H9 (cell line): ENCODE measurements around the gene HM13. TPM values are rescaled to one million over a fixed set of nuclear protein-coding genes. Genes with fewer than 3 reads are reported as not detected.

ENCODE experiments used
- DNase-seq: peaks from one replicate; pipeline ENCODE4 v3.0.0-alpha.2; 2017
- H2AFZ ChIP-seq: one replicate; pipeline ENCODE4 v1.6.1; 2013; ENCODE audit warnings: mild to moderate bottlenecking, low read length, control low read depth, moderate library complexity
- H2AK5ac ChIP-seq: 2 replicates; pipeline ENCODE4 v1.6.1; 2013; ENCODE audit warnings: low read length, control low read depth, mixed read lengths; ENCODE audit not compliant: insufficient read length
- H2BK120ac ChIP-seq: one replicate; pipeline ENCODE4 v1.6.1; 2013; ENCODE audit warnings: low read depth, mild to moderate bottlenecking, low read length, control low read depth, inconsistent platforms; ENCODE audit not compliant: poor library complexity, severe bottlenecking
- H2BK12ac ChIP-seq: 2 replicates; pipeline ENCODE4 v1.6.1; 2013; ENCODE audit warnings: low read length, control low read depth, mixed read lengths, low read depth; ENCODE audit not compliant: insufficient read length
- H2BK15ac ChIP-seq: 2 replicates; pipeline ENCODE4 v1.6.1; 2013; ENCODE audit warnings: low read depth, low read length, control low read depth
- H2BK20ac ChIP-seq: one replicate; pipeline ENCODE4 v1.6.1; 2013; ENCODE audit warnings: low read depth, mild to moderate bottlenecking, low read length, control low read depth, inconsistent platforms; ENCODE audit not compliant: poor library complexity, severe bottlenecking
- H2BK5ac ChIP-seq: 2 replicates; pipeline ENCODE4 v1.6.1; 2013; ENCODE audit warnings: low read length, control low read depth, mixed read lengths; ENCODE audit not compliant: insufficient read length
- H3K14ac ChIP-seq: 2 replicates; pipeline ENCODE4 v1.6.1; 2013; ENCODE audit warnings: low read length, control low read depth; ENCODE audit not compliant: insufficient read depth
- H3K18ac ChIP-seq: 2 replicates; pipeline ENCODE4 v1.6.1; 2013; ENCODE audit warnings: low read depth, mild to moderate bottlenecking, mixed read lengths, low read length, control low read depth; ENCODE audit not compliant: insufficient read length
- H3K23ac ChIP-seq: 2 replicates; pipeline ENCODE4 v1.6.1; 2013; ENCODE audit warnings: low read length, control low read depth, mixed read lengths, low read depth; ENCODE audit not compliant: insufficient read length
- H3K23me2 ChIP-seq: 2 replicates; pipeline ENCODE4 v1.6.1; 2013; ENCODE audit warnings: low read depth, mild to moderate bottlenecking, mixed read lengths, low read length, control low read depth; ENCODE audit not compliant: insufficient read length, poor library complexity, severe bottlenecking
- H3K27ac ChIP-seq: 2 replicates; pipeline ENCODE4 v1.5.1; 2013; ENCODE audit warnings: low read length, control low read depth, mixed read lengths, low read depth; ENCODE audit not compliant: insufficient read length
- H3K27me3 ChIP-seq: 2 replicates; pipeline ENCODE4 v1.6.1; 2013; ENCODE audit warnings: low read length, control low read depth, inconsistent platforms; ENCODE audit not compliant: insufficient read depth
- H3K4ac ChIP-seq: 2 replicates; pipeline ENCODE4 v1.6.1; 2013; ENCODE audit warnings: low read depth, mild to moderate bottlenecking, control low read depth, inconsistent platforms, low read length, moderate library complexity
- H3K4me1 ChIP-seq: 2 replicates; pipeline ENCODE4 v1.6.1; 2013; ENCODE audit warnings: low read length, control low read depth, inconsistent platforms; ENCODE audit not compliant: insufficient read depth
- H3K4me2 ChIP-seq: 2 replicates; pipeline ENCODE4 v1.6.1; 2013; ENCODE audit warnings: low read length, control low read depth, mixed read lengths; ENCODE audit not compliant: insufficient read length, insufficient read depth
- H3K56ac ChIP-seq: 2 replicates; pipeline ENCODE4 v1.6.1; 2013; ENCODE audit warnings: low read depth, mild to moderate bottlenecking, mixed read lengths, low read length, control low read depth; ENCODE audit not compliant: insufficient read length
- H3K79me1 ChIP-seq: 2 replicates; pipeline ENCODE4 v1.6.1; 2013; ENCODE audit warnings: low read depth, mild to moderate bottlenecking, moderate library complexity, low read length, control low read depth, inconsistent platforms; ENCODE audit not compliant: insufficient read depth, poor library complexity, severe bottlenecking
- H3K79me2 ChIP-seq: 2 replicates; pipeline ENCODE4 v1.6.1; 2013; ENCODE audit warnings: low read length, control low read depth, inconsistent platforms; ENCODE audit not compliant: insufficient read depth
- H3K9ac ChIP-seq: 2 replicates; pipeline ENCODE4 v1.6.1; 2013; ENCODE audit warnings: low read length, control low read depth, mixed read lengths; ENCODE audit not compliant: insufficient read length; ENCODE audit errors: extremely low read depth
- H3K9me3 ChIP-seq: one replicate; pipeline ENCODE4 v1.6.1; 2013; ENCODE audit warnings: low read depth, low read length, inconsistent platforms; ENCODE audit not compliant: control insufficient read depth
- H3T11ph ChIP-seq: one replicate; pipeline ENCODE4 v1.6.1; 2013; ENCODE audit warnings: mild to moderate bottlenecking, low read length, control low read depth, inconsistent platforms
- H4K20me1 ChIP-seq: one replicate; pipeline ENCODE4 v1.6.1; 2013; ENCODE audit not compliant: control insufficient read depth, insufficient read length, insufficient read depth
- H4K5ac ChIP-seq: 2 replicates; pipeline ENCODE4 v1.6.1; 2013; ENCODE audit warnings: low read depth, mild to moderate bottlenecking, mixed read lengths, low read length, control low read depth; ENCODE audit not compliant: insufficient read length
- H4K8ac ChIP-seq: replicated peaks from 2 replicates; pipeline ENCODE4 v1.6.1; 2013; ENCODE audit warnings: low read length, control low read depth, mixed read lengths, low read depth; ENCODE audit not compliant: insufficient read length
- H4K91ac ChIP-seq: 2 replicates; pipeline ENCODE4 v1.6.1; 2013; ENCODE audit warnings: low read depth, mild to moderate bottlenecking, moderate library complexity, mixed read lengths, low read length, control low read depth; ENCODE audit not compliant: insufficient read length
- H3K27ac Mint-ChIP-seq, 3 experiments: 2 replicates in 2 of 3; 3 replicates in 1 of 3; pipeline ENCODE4 v1.8.0; 2020 to 2021; ENCODE audit warnings: mixed read lengths in 3 of 3, mild to moderate bottlenecking in 1 of 3, moderate library complexity in 1 of 3
- H3K27me3 Mint-ChIP-seq: 2 replicates; pipeline ENCODE4 v1.8.0; 2021; ENCODE audit warnings: low read depth, mild to moderate bottlenecking, moderate library complexity, mixed read lengths
- H3K36me3 Mint-ChIP-seq, 3 experiments: 2 replicates in 2 of 3; 3 replicates in 1 of 3; pipeline ENCODE4 v1.8.0; 2020 to 2021; ENCODE audit warnings: low read depth in 3 of 3, mixed read lengths in 3 of 3; ENCODE audit not compliant: insufficient read depth in 1 of 3
- H3K4me1 Mint-ChIP-seq, 2 experiments: 2 replicates each; pipeline ENCODE4 v1.8.0; 2020; ENCODE audit warnings: mixed read lengths in 2 of 2
- H3K4me3 Mint-ChIP-seq, 2 experiments: 2 replicates in 1 of 2; 3 replicates in 1 of 2; pipeline ENCODE4 v1.8.0; 2020 to 2021; ENCODE audit warnings: mild to moderate bottlenecking in 2 of 2, mixed read lengths in 2 of 2, moderate library complexity in 1 of 2
- H3K9me3 Mint-ChIP-seq, 2 experiments: 2 replicates in 1 of 2; 3 replicates in 1 of 2; pipeline ENCODE4 v1.8.0; 2020; ENCODE audit warnings: mild to moderate bottlenecking in 2 of 2, mixed read lengths in 2 of 2, moderate library complexity in 1 of 2
- WGBS: extraction: QIAGEN DNeasy Blood & Tissue Kit; methylation state at CpG from one replicate; pipeline ENCODE4 v1.1.7; 2013; ENCODE audit warnings: missing lambda C conversion rate, low lambda C conversion rate, mixed read lengths; ENCODE audit not compliant: insufficient read length; ENCODE audit errors: extremely low coverage; 5-methylcytosine and 5-hydroxymethylcytosine counted together
- total RNA-seq: library from RNA; stranded (reverse); gene quantifications from 2 replicates; pipeline ENCODE4 v1.2.1, GENCODE V29; 2021
- TF ChIP-seq, protein P1 (sequence below): fragments of 200-600 bp; sonication (generic); conservative IDR thresholded peaks from 3 replicates; pipeline ENCODE4 v1.8.0; 2021; ENCODE audit warnings: antibody characterized with exemption, mild to moderate bottlenecking

HM13 gene
- total RNA-seq, 1 experiment from 2014 or later: 169 TPM

DNA sequence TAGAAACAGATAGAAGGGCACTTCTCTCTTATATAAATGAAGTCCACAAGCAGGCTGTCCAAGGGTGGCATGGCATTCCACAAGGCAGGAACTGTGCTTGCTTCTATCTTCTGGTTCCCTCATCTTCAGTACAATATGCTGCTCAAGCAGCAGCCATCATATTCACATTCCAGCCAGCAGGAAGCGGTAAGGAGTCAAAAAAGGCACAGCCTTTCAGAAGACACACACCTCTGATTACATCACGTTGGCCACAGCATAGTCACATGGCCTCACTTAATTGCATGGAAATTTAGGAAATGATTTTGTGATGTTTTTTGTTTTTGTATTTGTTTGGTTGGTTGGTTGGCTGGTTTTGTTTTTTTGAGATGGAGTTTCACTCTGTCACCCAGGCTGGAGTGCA lies 20.1 kb upstream of the HM13 start:
- Histone ChIP-seq H4K8ac (no peak overlapping the region), H3K23ac (no peak overlapping the region), H3K27ac (no peak overlapping the region), H3K14ac (no peak overlapping the region), H2BK120ac (no peak overlapping the region), H3K4ac (no peak overlapping the region), H3K79me2 (no peaks in the 10 kb centered on the region), H3T11ph (no peak overlapping the region), H2BK5ac (no peak overlapping the region), H4K91ac (no peak overlapping the region), H3K4me2 (no peak overlapping the region), H2AK5ac (no peak overlapping the region), H4K20me1 (no peaks in the 10 kb centered on the region), H4K5ac (no peak overlapping the region), H3K18ac (no peak overlapping the region), H2BK15ac (no peak overlapping the region), H3K23me2 (no peaks in the 10 kb centered on the region), H2BK12ac (no peak overlapping the region), H3K79me1 (no peaks in the 10 kb centered on the region), H3K9ac (no peak overlapping the region), H3K56ac (no peak overlapping the region), H2BK20ac (no peak overlapping the region), H3K4me1 (no peaks in the 10 kb centered on the region), H3K9me3 (peaks cover 49% of the 10 kb centered on the region), H3K27me3 (no peaks in the 10 kb centered on the region), H2AFZ (no peak overlapping the region)
- peak; percentile 73 for DNase-seq
- WGBS: no CpG with 5 or more reads among the region's 2 CpGs
- peaks cover 71 to 91% of the 10 kb centered on the region in 2 experiments for H3K9me3 Mint-ChIP-seq
- TF ChIP-seq, protein P1, sequence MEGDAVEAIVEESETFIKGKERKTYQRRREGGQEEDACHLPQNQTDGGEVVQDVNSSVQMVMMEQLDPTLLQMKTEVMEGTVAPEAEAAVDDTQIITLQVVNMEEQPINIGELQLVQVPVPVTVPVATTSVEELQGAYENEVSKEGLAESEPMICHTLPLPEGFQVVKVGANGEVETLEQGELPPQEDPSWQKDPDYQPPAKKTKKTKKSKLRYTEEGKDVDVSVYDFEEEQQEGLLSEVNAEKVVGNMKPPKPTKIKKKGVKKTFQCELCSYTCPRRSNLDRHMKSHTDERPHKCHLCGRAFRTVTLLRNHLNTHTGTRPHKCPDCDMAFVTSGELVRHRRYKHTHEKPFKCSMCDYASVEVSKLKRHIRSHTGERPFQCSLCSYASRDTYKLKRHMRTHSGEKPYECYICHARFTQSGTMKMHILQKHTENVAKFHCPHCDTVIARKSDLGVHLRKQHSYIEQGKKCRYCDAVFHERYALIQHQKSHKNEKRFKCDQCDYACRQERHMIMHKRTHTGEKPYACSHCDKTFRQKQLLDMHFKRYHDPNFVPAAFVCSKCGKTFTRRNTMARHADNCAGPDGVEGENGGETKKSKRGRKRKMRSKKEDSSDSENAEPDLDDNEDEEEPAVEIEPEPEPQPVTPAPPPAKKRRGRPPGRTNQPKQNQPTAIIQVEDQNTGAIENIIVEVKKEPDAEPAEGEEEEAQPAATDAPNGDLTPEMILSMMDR: peak; percentile 56; the same call in 2 of the 3 replicates
- H3K36me3 Mint-ChIP-seq: peaks cover 0 to 27% (median 0%) of the 10 kb centered on the region in 3 experiments; a peak in 3 of 7 replicates
- peaks cover 6% of the 10 kb centered on the region for H3K27me3 Mint-ChIP-seq
- no peak overlapping the region for H3K4me3 Mint-ChIP-seq
- no peak overlapping the region for H3K27ac Mint-ChIP-seq
- no peaks in the 10 kb centered on the region for H3K4me1 Mint-ChIP-seq
